Stimulated activated naive CD8-positive, alpha-beta T cell treated with anti-CD3 and anti-CD28 coated beads, Interleukin-15, Interleukin-2, amounts not matched to agents 100 ng/mL and 50 ng/mL, for 24 hours (primary cell): Measurements from ENCODE around the gene PALLD.

ENCODE experiments used
- H3K27ac Mint-ChIP-seq: one replicate; pipeline ENCODE4 v1.8.0; 2021; ENCODE audit warnings: mild to moderate bottlenecking, mixed read lengths
- H3K27me3 Mint-ChIP-seq: one replicate; pipeline ENCODE4 v1.8.0; 2021; ENCODE audit warnings: mixed read lengths
- H3K36me3 Mint-ChIP-seq: one replicate; pipeline ENCODE4 v1.8.0; 2021; ENCODE audit warnings: low read depth, mixed read lengths
- H3K4me1 Mint-ChIP-seq: one replicate; pipeline ENCODE4 v1.8.0; 2021; ENCODE audit warnings: low read depth, mixed read lengths
- H3K4me3 Mint-ChIP-seq: one replicate; pipeline ENCODE4 v1.8.0; 2021; ENCODE audit warnings: mild to moderate bottlenecking, mixed read lengths
- H3K9me3 Mint-ChIP-seq: one replicate; pipeline ENCODE4 v1.8.0; 2021; ENCODE audit warnings: mixed read lengths

Gene PALLD

GRCh38 chr4:168757500-168757899 lies 260.6 kb downstream of the PALLD start:
- Mint-ChIP-seq H3K27ac (no peak overlapping the region), H3K4me1 (no peaks in the 10 kb centered on the region), H3K36me3 (no peaks in the 10 kb centered on the region), H3K27me3 (peaks cover 4% of the 10 kb centered on the region), H3K4me3 (no peak overlapping the region), H3K9me3 (no peaks in the 10 kb centered on the region)

GRCh38 chr4:168758351-168758876 lies 261.6 kb downstream of the PALLD start:
- no peak overlapping the region for H3K4me3 Mint-ChIP-seq
- no peaks in the 10 kb centered on the region for H3K36me3 Mint-ChIP-seq
- no peak overlapping the region for H3K27ac Mint-ChIP-seq
- H3K27me3 Mint-ChIP-seq, result peaks cover 2% of the 10 kb centered on the region
- H3K9me3 Mint-ChIP-seq, result no peaks in the 10 kb centered on the region
- H3K4me1 Mint-ChIP-seq, result no peaks in the 10 kb centered on the region

GRCh38 chr4:168759321-168759720 lies 262.5 kb downstream of the PALLD start:
- H3K27me3 Mint-ChIP-seq, result no peaks in the 10 kb centered on the region
- H3K4me1 Mint-ChIP-seq, result no peaks in the 10 kb centered on the region
- H3K36me3 Mint-ChIP-seq, result no peaks in the 10 kb centered on the region
- no peak overlapping the region for H3K27ac Mint-ChIP-seq
- no peak overlapping the region for H3K4me3 Mint-ChIP-seq
- H3K9me3 Mint-ChIP-seq, result no peaks in the 10 kb centered on the region

- Mint-ChIP-seq H3K9me3 (no peaks in the 10 kb centered on the region), H3K4me3 (no peak overlapping the region), H3K36me3 (no peaks in the 10 kb centered on the region), H3K27me3 (no peaks in the 10 kb centered on the region), H3K27ac (no peak overlapping the region), H3K4me1 (no peaks in the 10 kb centered on the region)
Observed at GRCh38 chr4:168759959-168760527, 263.2 kb downstream of the PALLD start.

GRCh38 chr4:168761066-168761465 lies 264.2 kb downstream of the PALLD start:
- Mint-ChIP-seq H3K9me3 (no peaks in the 10 kb centered on the region), H3K4me1 (no peaks in the 10 kb centered on the region), H3K27me3 (no peaks in the 10 kb centered on the region), H3K4me3 (no peak overlapping the region), H3K36me3 (no peaks in the 10 kb centered on the region), H3K27ac (no peak overlapping the region)

GRCh38 chr4:168765322-168765721 lies 268.5 kb downstream of the PALLD start:
- H3K4me1 Mint-ChIP-seq, result no peaks in the 10 kb centered on the region
- peaks cover 3% of the 10 kb centered on the region for H3K27me3 Mint-ChIP-seq
- no peak overlapping the region for H3K27ac Mint-ChIP-seq
- no peak overlapping the region for H3K4me3 Mint-ChIP-seq
- no peaks in the 10 kb centered on the region for H3K36me3 Mint-ChIP-seq
- no peaks in the 10 kb centered on the region for H3K9me3 Mint-ChIP-seq

- Mint-ChIP-seq H3K27me3 (peaks cover 3% of the 10 kb centered on the region), H3K36me3 (no peaks in the 10 kb centered on the region), H3K27ac (no peak overlapping the region), H3K9me3 (no peaks in the 10 kb centered on the region), H3K4me3 (no peak overlapping the region), H3K4me1 (no peaks in the 10 kb centered on the region)
Observed at GRCh38 chr4:168765726-168766125, 268.9 kb downstream of the PALLD start.

- peaks cover 3% of the 10 kb centered on the region for H3K27me3 Mint-ChIP-seq
- H3K27ac Mint-ChIP-seq, result no peak overlapping the region
- H3K4me3 Mint-ChIP-seq, result no peak overlapping the region
- H3K9me3 Mint-ChIP-seq, result no peaks in the 10 kb centered on the region
- no peaks in the 10 kb centered on the region for H3K4me1 Mint-ChIP-seq
- H3K36me3 Mint-ChIP-seq, result no peaks in the 10 kb centered on the region
Observed at GRCh38 chr4:168766604-168767316, 269.9 kb downstream of the PALLD start.

GRCh38 chr4:168769416-168769815 lies 272.6 kb downstream of the PALLD start:
- peaks cover 3% of the 10 kb centered on the region for H3K27me3 Mint-ChIP-seq
- H3K36me3 Mint-ChIP-seq, result no peaks in the 10 kb centered on the region
- no peaks in the 10 kb centered on the region for H3K4me1 Mint-ChIP-seq
- H3K4me3 Mint-ChIP-seq, result no peak overlapping the region
- no peaks in the 10 kb centered on the region for H3K9me3 Mint-ChIP-seq
- no peak overlapping the region for H3K27ac Mint-ChIP-seq

GRCh38 chr4:168769837-168770236 lies 273.0 kb downstream of the PALLD start:
- peaks cover 6% of the 10 kb centered on the region for H3K27me3 Mint-ChIP-seq
- no peaks in the 10 kb centered on the region for H3K36me3 Mint-ChIP-seq
- no peak overlapping the region for H3K27ac Mint-ChIP-seq
- H3K4me3 Mint-ChIP-seq, result no peak overlapping the region
- H3K9me3 Mint-ChIP-seq, result no peaks in the 10 kb centered on the region
- no peaks in the 10 kb centered on the region for H3K4me1 Mint-ChIP-seq

- H3K4me1 Mint-ChIP-seq, result no peaks in the 10 kb centered on the region
- no peak overlapping the region for H3K4me3 Mint-ChIP-seq
- H3K36me3 Mint-ChIP-seq, result no peaks in the 10 kb centered on the region
- peaks cover 8% of the 10 kb centered on the region for H3K9me3 Mint-ChIP-seq
- no peak overlapping the region for H3K27ac Mint-ChIP-seq
- H3K27me3 Mint-ChIP-seq, result peaks cover 13% of the 10 kb centered on the region
Observed at GRCh38 chr4:168771251-168771650, 274.4 kb downstream of the PALLD start.

- Mint-ChIP-seq H3K9me3 (peaks cover 11% of the 10 kb centered on the region), H3K27me3 (peaks cover 19% of the 10 kb centered on the region)
Observed at GRCh38 chr4:168773388-168774195, 276.7 kb downstream of the PALLD start.

GRCh38 chr4:168776382-168776781 lies 279.5 kb downstream of the PALLD start:
- Mint-ChIP-seq H3K27me3 (peaks cover 15% of the 10 kb centered on the region), H3K27ac (no peak overlapping the region), H3K4me1 (no peaks in the 10 kb centered on the region), H3K36me3 (no peaks in the 10 kb centered on the region), H3K4me3 (no peak overlapping the region), H3K9me3 (peaks cover 11% of the 10 kb centered on the region)

More at GRCh38 chr4:168773388-168774195, 276.7 kb downstream of the PALLD start:
- Mint-ChIP-seq H3K36me3 (no peaks in the 10 kb centered on the region), H3K4me3 (no peak overlapping the region), H3K27ac (no peak overlapping the region), H3K4me1 (no peaks in the 10 kb centered on the region)

- Mint-ChIP-seq H3K4me3 (no peak overlapping the region), H3K9me3 (peaks cover 11% of the 10 kb centered on the region), H3K27ac (no peak overlapping the region), H3K27me3 (peaks cover 15% of the 10 kb centered on the region), H3K36me3 (no peaks in the 10 kb centered on the region), H3K4me1 (no peaks in the 10 kb centered on the region)
Observed at GRCh38 chr4:168777277-168777965, 280.6 kb downstream of the PALLD start.

GRCh38 chr4:168781341-168781740 lies 284.5 kb downstream of the PALLD start:
- peaks cover 9% of the 10 kb centered on the region for H3K27me3 Mint-ChIP-seq

More at GRCh38 chr4:168781341-168781740, 284.5 kb downstream of the PALLD start:
- Mint-ChIP-seq H3K4me1 (no peaks in the 10 kb centered on the region), H3K27ac (no peak overlapping the region), H3K9me3 (peaks cover 2% of the 10 kb centered on the region), H3K36me3 (no peaks in the 10 kb centered on the region), H3K4me3 (no peak overlapping the region)
